ENCODE data around the gene UFD1. TPM values are rescaled to one million over a fixed set of nuclear protein-coding genes. Genes with fewer than 3 reads are reported as not detected.

Gene UFD1
- total and polyA plus RNA-seq, 12 donors = 31.5 to 79.4 (median 43.5) TPM

DNA sequence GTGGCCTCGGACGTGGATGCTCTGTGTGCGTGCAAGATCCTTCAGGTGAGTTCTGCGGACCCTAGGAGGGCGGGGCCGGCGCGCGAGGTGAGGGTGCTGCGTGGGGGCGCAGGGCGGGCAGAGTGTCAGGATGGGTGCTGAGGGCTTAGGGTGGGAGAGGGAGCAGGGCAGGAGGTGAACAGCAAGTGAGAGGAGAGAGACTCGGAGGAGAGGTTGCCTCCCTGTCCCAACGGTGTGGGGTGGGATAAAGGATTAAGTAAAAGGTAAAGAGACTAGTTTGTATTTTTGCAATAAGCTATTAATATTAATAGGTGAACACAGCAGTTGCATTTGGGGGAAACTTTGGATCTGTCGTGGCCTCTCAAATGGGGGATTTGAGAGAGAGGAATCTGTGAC, 1.2 kb upstream of the UFD1 start:
- peaks cover 0 to 11% (median 0%) of the 10 kb centered on the region in 9 donors for H3K36me3 ChIP-seq
- ATAC-seq (peak in 1 of 8 donors; percentile 2), DNase-seq (no peak)
- TF ChIP-seq, protein P1, sequence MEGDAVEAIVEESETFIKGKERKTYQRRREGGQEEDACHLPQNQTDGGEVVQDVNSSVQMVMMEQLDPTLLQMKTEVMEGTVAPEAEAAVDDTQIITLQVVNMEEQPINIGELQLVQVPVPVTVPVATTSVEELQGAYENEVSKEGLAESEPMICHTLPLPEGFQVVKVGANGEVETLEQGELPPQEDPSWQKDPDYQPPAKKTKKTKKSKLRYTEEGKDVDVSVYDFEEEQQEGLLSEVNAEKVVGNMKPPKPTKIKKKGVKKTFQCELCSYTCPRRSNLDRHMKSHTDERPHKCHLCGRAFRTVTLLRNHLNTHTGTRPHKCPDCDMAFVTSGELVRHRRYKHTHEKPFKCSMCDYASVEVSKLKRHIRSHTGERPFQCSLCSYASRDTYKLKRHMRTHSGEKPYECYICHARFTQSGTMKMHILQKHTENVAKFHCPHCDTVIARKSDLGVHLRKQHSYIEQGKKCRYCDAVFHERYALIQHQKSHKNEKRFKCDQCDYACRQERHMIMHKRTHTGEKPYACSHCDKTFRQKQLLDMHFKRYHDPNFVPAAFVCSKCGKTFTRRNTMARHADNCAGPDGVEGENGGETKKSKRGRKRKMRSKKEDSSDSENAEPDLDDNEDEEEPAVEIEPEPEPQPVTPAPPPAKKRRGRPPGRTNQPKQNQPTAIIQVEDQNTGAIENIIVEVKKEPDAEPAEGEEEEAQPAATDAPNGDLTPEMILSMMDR (IDR thresholded peaks at IDR 0.05) = no peak
- H3K9me3 ChIP-seq = no peaks in the 10 kb centered on the region
- H3K27ac ChIP-seq = no peak overlapping the region
- H3K27me3 ChIP-seq = no peaks in the 10 kb centered on the region
- peaks cover 3 to 41% (median 31%) of the 10 kb centered on the region in 9 donors for H3K4me1 ChIP-seq
- 1% methylated on average over 15 of the region's 15 CpGs for WGBS, 2 donors
- peak overlapping the region in 9 of 10 donors; percentile 24 to 95 (median 88) for H3K4me3 ChIP-seq
- intact Hi-C loops (cut with DNase I) = loop anchor here in 1 of 10 donors (10.0 kb wide), 1 partner anchor 155 kb away; no protein-coding TSS in a partner anchor

DNA sequence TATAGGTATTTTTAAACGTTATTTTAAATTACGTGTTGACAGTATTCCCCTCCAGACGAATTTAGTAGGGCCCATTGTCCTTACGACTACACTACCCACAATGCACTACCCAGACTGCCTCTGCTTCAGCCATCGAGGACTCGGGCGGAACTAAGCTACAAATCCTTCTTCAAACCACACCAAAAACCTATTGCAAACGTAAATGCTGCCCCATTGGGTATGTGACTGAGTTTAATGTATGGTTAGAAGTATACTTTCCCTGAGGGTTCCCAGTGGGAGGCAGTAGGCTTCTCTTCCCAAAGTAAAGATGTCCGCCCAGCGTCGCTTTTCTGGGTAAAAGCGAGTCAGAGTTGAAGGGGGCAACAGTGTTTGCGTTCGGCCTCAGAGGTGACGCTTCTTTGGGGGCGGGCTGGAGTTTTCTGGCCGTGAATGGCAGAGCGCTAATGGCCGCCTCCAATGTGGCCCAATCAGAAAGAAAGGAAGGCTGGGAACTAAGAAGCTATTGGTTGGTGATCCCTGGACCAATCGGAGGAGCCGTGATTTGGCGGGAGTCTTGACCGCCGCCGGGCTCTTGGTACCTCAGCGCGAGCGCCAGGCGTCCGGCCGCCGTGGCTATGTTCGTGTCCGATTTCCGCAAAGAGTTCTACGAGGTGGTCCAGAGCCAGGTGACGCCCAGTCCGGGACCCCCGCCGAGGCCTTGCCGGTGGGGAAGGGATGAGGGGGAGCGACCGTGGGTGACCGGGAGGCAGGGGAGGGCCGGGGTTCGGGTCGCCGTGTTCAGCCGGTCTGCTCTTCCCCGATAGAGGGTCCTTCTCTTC, 571 bp upstream of the UFD1 start, which contains the start of gene CDC45:
CDC45 (plus strand) TSS at position 566 of the 818 bp plus-strand sequence; CDS start at position 615, 49 bp downstream.
- Histone ChIP-seq H3K4me1 (peaks cover 3 to 45% (median 31%) of the 10 kb centered on the region in 9 donors), H3K9me3 (no peaks in the 10 kb centered on the region), H3K36me3 (peaks cover 0 to 17% (median 2%) of the 10 kb centered on the region in 9 donors), H3K4me3 (peak within 1 kb of the TSS; percentile 58 to 95 (median 86)), H3K27ac (peak within 1 kb of the TSS; percentile 93 to 100 (median 98)), H3K27me3 (no peaks in the 10 kb centered on the region)
- TF ChIP-seq, protein P1 (IDR thresholded peaks at IDR 0.05) = no peak
- intact Hi-C loops (cut with DNase I) = loop anchor here in 8 of 10 donors (1.0 to 10.0 kb wide), 14 partner anchors 32 to 335 kb away; partner anchors contain the start of genes HIRA (in 3 of the 8), MRPL40 (in 3 of the 8), ESS2 (in 2 of the 8) and SLC25A1 (in 2 of the 8)
- ATAC-seq (peak; percentile 95 to 99 (median 98)), DNase-seq (peak; percentile 93 to 98)
- WGBS, 2 donors = 0 to 1% methylated on average over 50 of the region's 50 CpGs

DNA sequence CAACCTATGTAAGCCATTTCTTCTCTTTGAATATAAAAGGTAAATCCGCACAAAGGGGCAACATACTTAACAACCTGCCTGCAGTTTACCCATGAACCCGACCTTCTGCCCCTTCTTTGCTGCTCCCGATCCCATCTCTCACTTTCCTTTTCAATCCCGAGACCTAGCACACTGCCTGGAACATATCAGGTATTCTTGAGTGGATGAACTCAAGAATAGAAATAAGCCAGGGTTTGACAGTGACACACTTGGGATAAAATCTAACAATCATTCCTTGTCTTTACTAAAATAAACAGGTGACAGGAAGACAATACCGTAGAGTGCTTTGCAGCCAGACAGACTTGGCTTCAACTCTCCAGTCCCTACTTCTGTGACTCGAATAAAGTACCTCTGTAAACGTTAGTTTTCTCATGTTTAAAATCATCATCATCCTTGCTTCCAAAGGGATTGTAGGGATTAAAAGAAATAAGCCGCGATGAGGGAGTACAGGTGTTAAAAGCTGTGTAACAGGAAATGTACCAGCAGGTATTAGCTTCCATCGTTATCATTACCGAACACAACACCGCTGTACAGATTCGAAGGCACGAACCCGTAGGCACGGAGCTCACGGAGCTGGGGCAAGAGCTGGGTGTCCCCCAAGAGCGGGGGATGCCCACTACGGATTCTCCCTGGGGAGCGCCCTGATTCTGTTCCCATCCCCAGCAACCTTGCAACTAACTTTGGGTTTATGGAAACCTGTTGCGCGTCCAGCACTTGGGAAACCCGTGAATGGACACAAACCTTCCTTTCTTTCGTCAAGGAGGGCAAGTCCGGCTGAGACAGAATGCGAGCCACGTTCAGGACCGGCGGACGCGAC, 720 bp downstream of the UFD1 start:
- Histone ChIP-seq H3K27me3 (no peaks in the 10 kb centered on the region), H3K9me3 (no peaks in the 10 kb centered on the region)

More for the DNA sequence above, 720 bp downstream of the UFD1 start:
- ATAC-seq (no peak), DNase-seq (peak in 1 of 2 donors; percentile 16)
- H3K4me1 ChIP-seq = peaks cover 3 to 48% (median 31%) of the 10 kb centered on the region in 9 donors
- H3K36me3 ChIP-seq = peaks cover 0 to 30% (median 15%) of the 10 kb centered on the region in 9 donors
- WGBS, 2 donors = 1% methylated on average over 30 to 31 of the region's 31 CpGs
- H3K27ac ChIP-seq = peak overlapping the region; percentile 93 to 100 (median 98)
- H3K4me3 ChIP-seq = peak overlapping the region; percentile 58 to 95 (median 86)
- intact Hi-C loops (cut with DNase I) = loop anchor here in 6 of 10 donors (2.0 to 10.0 kb wide), 9 partner anchors 41 to 333 kb away; partner anchors contain the start of genes HIRA (in 3 of the 6), MRPL40 (in 2 of the 6), CLTCL1 (in 1 of the 6) and ESS2 (in 1 of the 6)
- TF ChIP-seq, protein P1 (IDR thresholded peaks at IDR 0.05) = no peak

Data from heart right ventricle (tissue), 16 donors.